K562 (cell line): ENCODE results near the gene TNIK.

ENCODE experiments used
- CEBPG ChIP-seq, 3 experiments: fragments of 200-800 bp in 1 of 3; sonication (Bioruptor generic) in 1 of 3; sonication (generic) in 1 of 3; formaldehyde crosslinking in 1 of 3; IDR thresholded peaks in 2 of 3; conservative IDR thresholded peaks in 1 of 3; 2 replicates each; pipeline versions ENCODE4 v1.6.1 to v1.8.0; 2016 to 2022; ENCODE audit warnings: missing compliant biosample characterization in 2 of 3, missing genetic modification characterization in 2 of 3, mild to moderate bottlenecking in 1 of 3, missing genetic modification reagents in 1 of 3
- EZH2 ChIP-seq: IDR thresholded peaks from 2 replicates; pipeline ENCODE4 v1.6.1; 2012; ENCODE audit warnings: low read depth, mild to moderate bottlenecking, inconsistent platforms, low read length, borderline replicate concordance
- GABPA ChIP-seq: fragments of 200-800 bp; sonication (Bioruptor generic); conservative IDR thresholded peaks from 2 replicates; pipeline ENCODE4 v1.6.1; 2016; ENCODE audit warnings: low read depth, missing genetic modification characterization, missing compliant biosample characterization
- KDM5B ChIP-seq: fragments of 200-600 bp; sonication (generic); IDR thresholded peaks from 2 replicates; pipeline ENCODE4 v1.6.1; 2012; ENCODE audit warnings: low read depth, mild to moderate bottlenecking, moderate library complexity, low read length, control low read depth, inconsistent platforms; ENCODE audit not compliant: insufficient replicate concordance
- NR1H2 ChIP-seq: sonication (generic); formaldehyde crosslinking; IDR thresholded peaks from 2 replicates; pipeline ENCODE4 v1.4.0; 2020; ENCODE audit warnings: mild to moderate bottlenecking, missing genetic modification reagents
- RFX5 ChIP-seq: IDR thresholded peaks from 2 replicates; pipeline ENCODE4 v1.6.1; 2011; ENCODE audit warnings: low read depth, mild to moderate bottlenecking, improper control_type of control experiment, low read length
- SMAD2 ChIP-seq: fragments of 150-350 bp; IDR thresholded peaks from 2 replicates; pipeline ENCODE4 v1.6.1; 2014; ENCODE audit warnings: low read depth, mild to moderate bottlenecking, low read length
- TF ChIP-seq, protein P1 (sequence below), 3 experiments: IDR thresholded peaks in 2 of 3; conservative IDR thresholded peaks in 1 of 3; 2 replicates each; pipeline ENCODE4 v1.5.1; 2011 to 2012; ENCODE audit warnings: low read length in 3 of 3, mild to moderate bottlenecking in 3 of 3, control low read depth in 2 of 3, improper control_type of control experiment in 1 of 3, inconsistent platforms in 1 of 3, low read depth in 1 of 3, mixed read lengths in 1 of 3, moderate library complexity in 1 of 3; ENCODE audit not compliant: insufficient read depth in 2 of 3
- TF ChIP-seq, protein P2 (sequence below), 2 experiments: fragments of 450-650 bp in 1 of 2; sonication (generic) in 1 of 2; formaldehyde crosslinking in 1 of 2; IDR thresholded peaks in 1 of 2; conservative IDR thresholded peaks in 1 of 2; 2 replicates each; pipeline versions ENCODE4 v1.6.1 to v1.8.1; 2016 to 2023; ENCODE audit warnings: mild to moderate bottlenecking in 2 of 2, moderate library complexity in 2 of 2, inconsistent platforms in 1 of 2, missing genetic modification reagents in 1 of 2
- TF ChIP-seq, protein P3 (sequence below): sonication (generic); formaldehyde crosslinking; IDR thresholded peaks from 2 replicates; pipeline ENCODE4 v1.8.0; 2022; ENCODE audit warnings: missing genetic modification reagents, mild to moderate bottlenecking, borderline replicate concordance

DNA sequence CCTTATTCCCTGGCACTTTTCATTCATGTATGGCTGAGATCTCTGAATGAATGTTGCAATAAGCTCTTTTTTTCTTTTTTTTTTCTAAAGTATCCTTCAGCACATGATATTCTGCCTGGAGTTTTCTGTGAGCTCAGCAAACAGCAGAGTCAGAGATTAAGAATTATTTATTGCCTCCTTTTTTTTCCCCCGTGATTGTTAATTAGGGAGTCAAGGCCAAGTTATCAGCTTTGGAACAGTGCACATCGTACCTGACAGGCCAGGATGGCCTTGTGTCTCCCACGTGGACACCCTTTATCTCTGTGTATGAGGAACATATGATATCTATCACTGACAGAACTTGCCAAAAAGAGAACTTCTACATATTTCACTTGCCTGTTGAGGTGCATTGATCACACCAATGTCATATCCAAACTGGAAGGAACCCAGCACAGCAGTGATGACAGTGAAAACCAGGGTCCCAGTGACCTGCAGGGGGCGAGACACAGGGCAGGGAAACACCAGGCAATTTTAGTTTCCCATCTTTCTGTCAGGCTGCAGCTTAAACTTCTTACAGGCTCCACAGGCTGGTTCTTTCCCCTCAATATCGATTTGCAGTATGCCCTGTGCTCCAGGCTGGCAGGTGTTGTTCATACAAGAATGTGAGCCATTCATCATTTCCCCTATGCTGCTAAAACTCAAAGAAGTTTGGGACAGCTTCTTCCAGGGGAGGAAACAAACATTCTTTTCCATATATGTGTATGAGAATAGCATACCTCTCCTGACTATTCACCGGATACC lies 441.9 kb downstream of the TNIK start:
- TF ChIP-seq KDM5B (no peak), CEBPG (CRISPR knock-in tag; IDR thresholded peaks at IDR 0.05) (no peak), CEBPG (tag; conservative IDR thresholded peaks at IDR 0.05 in 1 of 2, IDR thresholded peaks at IDR 0.05 in 1 of 2) (no peak), SMAD2 (no peak), EZH2 (no peak), RFX5 (no peak), GABPA (tag) (no peak), NR1H2 (CRISPR knock-in tag) (no peak)
- TF ChIP-seq, protein P1, sequence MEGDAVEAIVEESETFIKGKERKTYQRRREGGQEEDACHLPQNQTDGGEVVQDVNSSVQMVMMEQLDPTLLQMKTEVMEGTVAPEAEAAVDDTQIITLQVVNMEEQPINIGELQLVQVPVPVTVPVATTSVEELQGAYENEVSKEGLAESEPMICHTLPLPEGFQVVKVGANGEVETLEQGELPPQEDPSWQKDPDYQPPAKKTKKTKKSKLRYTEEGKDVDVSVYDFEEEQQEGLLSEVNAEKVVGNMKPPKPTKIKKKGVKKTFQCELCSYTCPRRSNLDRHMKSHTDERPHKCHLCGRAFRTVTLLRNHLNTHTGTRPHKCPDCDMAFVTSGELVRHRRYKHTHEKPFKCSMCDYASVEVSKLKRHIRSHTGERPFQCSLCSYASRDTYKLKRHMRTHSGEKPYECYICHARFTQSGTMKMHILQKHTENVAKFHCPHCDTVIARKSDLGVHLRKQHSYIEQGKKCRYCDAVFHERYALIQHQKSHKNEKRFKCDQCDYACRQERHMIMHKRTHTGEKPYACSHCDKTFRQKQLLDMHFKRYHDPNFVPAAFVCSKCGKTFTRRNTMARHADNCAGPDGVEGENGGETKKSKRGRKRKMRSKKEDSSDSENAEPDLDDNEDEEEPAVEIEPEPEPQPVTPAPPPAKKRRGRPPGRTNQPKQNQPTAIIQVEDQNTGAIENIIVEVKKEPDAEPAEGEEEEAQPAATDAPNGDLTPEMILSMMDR (IDR thresholded peaks at IDR 0.05 in 2 of 3, conservative IDR thresholded peaks at IDR 0.05 in 1 of 3; ENCODE audit: insufficient read depth in 2 of 3, low read depth in 1 of 3, low read length in 3 of 3), result peak; percentile 45 to 74 (median 53); a peak in 5 of 6 replicates
- TF ChIP-seq, protein P2, sequence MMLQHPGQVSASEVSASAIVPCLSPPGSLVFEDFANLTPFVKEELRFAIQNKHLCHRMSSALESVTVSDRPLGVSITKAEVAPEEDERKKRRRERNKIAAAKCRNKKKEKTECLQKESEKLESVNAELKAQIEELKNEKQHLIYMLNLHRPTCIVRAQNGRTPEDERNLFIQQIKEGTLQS (IDR thresholded peaks at IDR 0.05), result no peak
- TF ChIP-seq, protein P2 (CRISPR knock-in tag; conservative IDR thresholded peaks at IDR 0.05), result no peak
- TF ChIP-seq, protein P3, sequence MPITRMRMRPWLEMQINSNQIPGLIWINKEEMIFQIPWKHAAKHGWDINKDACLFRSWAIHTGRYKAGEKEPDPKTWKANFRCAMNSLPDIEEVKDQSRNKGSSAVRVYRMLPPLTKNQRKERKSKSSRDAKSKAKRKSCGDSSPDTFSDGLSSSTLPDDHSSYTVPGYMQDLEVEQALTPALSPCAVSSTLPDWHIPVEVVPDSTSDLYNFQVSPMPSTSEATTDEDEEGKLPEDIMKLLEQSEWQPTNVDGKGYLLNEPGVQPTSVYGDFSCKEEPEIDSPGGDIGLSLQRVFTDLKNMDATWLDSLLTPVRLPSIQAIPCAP (CRISPR knock-in tag), result no peak
